NB4 (cell line): Measurements from ENCODE around the gene S100A6.
"Not testable (repeated sequence)": the region's sequence is repeated elsewhere in the genome, so short reads cannot be mapped to it uniquely, and the experiment has no call there.

ENCODE experiments used
- CTCF ChIP-seq: IDR thresholded peaks from one replicate; pipeline ENCODE4 v1.5.1; 2012; ENCODE audit warnings: low read depth, low read length
- MYC ChIP-seq: IDR thresholded peaks from 2 replicates; pipeline ENCODE4 v1.6.1; 2011; ENCODE audit warnings: low read depth, low read length
- POLR2A ChIP-seq: IDR thresholded peaks from 2 replicates; pipeline ENCODE4 v1.6.1; 2011; ENCODE audit warnings: mild to moderate bottlenecking; ENCODE audit not compliant: insufficient read length; ENCODE audit errors: extremely low read depth

GRCh38 chr1:153583514-153583913 is 47.7 kb upstream of the S100A6 start:
- TF ChIP-seq MYC, CTCF, POLR2A: not testable (repeated sequence)
